DOHH2 (cell line): ENCODE results near the gene WWOX.

ENCODE experiments used
- EZH2phosphoT487 ChIP-seq: fragments of 200-600 bp; sonication (generic); IDR thresholded peaks from 2 replicates; pipeline ENCODE4 v1.6.1; 2017; ENCODE audit warnings: borderline replicate concordance, mild to moderate bottlenecking, antibody characterized with exemption, low read length, moderate library complexity, mixed read lengths
- TF ChIP-seq, protein P1 (sequence below): fragments of 200-600 bp; sonication (generic); IDR thresholded peaks from one replicate; pipeline ENCODE4 v1.5.1; 2014; ENCODE audit warnings: antibody characterized with exemption, mild to moderate bottlenecking, low read depth, low read length; ENCODE audit not compliant: poor library complexity, severe bottlenecking

DNA sequence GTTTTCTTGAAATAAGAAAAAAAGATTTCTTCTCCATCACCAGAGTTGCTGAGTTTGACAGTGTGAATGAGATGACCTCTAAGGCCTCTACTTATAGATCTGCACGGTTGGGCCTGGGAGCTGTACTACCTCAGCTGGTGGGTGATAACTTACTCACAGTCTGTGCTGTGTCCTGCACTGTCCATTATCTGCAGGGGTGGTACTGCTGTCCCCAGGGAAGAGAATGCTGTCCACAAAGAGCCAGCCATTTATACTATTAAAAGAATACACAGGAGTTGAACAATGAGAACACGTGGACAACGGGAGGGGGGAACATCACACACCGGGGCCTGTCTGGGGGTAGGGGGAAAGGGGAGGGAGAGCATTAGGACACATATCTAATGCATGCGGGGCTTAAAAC lies 655.3 kb downstream of the WWOX start:
- TF ChIP-seq, protein P1, sequence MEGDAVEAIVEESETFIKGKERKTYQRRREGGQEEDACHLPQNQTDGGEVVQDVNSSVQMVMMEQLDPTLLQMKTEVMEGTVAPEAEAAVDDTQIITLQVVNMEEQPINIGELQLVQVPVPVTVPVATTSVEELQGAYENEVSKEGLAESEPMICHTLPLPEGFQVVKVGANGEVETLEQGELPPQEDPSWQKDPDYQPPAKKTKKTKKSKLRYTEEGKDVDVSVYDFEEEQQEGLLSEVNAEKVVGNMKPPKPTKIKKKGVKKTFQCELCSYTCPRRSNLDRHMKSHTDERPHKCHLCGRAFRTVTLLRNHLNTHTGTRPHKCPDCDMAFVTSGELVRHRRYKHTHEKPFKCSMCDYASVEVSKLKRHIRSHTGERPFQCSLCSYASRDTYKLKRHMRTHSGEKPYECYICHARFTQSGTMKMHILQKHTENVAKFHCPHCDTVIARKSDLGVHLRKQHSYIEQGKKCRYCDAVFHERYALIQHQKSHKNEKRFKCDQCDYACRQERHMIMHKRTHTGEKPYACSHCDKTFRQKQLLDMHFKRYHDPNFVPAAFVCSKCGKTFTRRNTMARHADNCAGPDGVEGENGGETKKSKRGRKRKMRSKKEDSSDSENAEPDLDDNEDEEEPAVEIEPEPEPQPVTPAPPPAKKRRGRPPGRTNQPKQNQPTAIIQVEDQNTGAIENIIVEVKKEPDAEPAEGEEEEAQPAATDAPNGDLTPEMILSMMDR = no peak
- no peak for TF ChIP-seq EZH2phosphoT487
